ENCODE measurements around the gene TAS1R2. TPM values are rescaled to one million over a fixed set of nuclear protein-coding genes. Genes with fewer than 3 reads are reported as not detected.

TAS1R2 gene
- total RNA-seq, 1 donor from 2014 or later, result not detected

DNA sequence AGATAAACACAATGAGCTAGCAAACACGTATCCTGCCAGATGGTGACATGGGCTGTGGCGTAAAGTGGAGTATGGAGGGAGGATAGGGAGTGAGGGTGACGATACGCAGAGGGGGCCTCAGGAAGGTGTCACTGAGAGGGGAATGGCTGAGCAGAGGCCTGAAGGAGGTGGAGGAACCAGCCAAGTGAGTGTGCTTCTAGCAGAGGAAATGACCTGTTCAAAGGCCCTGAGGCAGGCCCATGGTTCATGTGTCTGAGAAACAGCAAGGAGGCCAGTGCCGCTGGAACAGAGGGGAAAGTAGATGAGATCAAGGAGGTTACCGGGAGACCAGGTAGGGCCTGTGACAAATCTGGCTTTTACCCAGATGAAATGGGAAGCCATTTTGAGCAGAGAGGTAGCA, 36.0 kb downstream of the TAS1R2 start:
- intact Hi-C loops (cut with micrococcal nuclease), result no loop called here

DNA sequence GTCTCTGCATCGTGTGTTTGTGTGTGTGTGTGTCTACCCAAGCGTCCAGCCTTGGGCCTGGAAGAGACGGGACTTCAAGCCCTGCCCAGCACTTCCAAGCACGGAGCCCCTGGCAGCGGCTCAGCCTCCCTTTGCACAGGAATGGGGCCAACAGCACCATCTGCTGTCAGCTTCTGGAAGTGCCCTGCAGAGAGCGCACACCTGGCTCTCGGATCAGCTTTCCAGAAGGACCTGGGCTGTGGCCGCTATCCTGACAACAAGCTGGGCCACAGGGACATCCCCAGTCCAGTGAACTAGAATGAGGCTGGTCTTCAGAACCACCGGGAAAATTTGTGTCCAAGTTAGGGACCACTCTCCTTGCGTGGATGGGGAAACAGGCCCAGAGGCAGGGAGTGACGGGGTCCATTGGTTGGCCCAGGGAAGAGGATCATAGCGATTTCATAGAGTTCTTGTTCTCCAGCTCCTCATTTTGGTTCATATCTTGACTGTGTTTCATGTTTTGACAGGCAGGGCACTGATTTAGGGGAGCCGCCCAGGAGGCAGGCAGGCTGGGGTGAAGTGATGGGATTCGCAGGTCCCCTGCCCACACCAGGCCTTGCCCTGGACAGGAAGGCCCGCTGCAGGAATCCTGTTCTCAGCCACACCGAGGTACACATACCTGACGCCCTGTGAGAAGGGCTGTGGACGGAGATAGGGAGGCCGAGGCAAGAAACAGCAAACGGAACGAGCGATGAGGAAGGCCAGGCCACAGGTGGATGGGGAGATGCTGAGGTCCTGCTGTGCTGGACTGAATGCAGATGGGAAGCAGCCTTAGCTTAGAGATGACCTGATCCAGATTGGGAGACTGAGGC, 38.4 kb downstream of the TAS1R2 start:
- intact Hi-C loops (cut with micrococcal nuclease), result loop anchor here (1.0 kb wide), 1 partner anchor 224 kb away; no protein-coding TSS in a partner anchor

DNA sequence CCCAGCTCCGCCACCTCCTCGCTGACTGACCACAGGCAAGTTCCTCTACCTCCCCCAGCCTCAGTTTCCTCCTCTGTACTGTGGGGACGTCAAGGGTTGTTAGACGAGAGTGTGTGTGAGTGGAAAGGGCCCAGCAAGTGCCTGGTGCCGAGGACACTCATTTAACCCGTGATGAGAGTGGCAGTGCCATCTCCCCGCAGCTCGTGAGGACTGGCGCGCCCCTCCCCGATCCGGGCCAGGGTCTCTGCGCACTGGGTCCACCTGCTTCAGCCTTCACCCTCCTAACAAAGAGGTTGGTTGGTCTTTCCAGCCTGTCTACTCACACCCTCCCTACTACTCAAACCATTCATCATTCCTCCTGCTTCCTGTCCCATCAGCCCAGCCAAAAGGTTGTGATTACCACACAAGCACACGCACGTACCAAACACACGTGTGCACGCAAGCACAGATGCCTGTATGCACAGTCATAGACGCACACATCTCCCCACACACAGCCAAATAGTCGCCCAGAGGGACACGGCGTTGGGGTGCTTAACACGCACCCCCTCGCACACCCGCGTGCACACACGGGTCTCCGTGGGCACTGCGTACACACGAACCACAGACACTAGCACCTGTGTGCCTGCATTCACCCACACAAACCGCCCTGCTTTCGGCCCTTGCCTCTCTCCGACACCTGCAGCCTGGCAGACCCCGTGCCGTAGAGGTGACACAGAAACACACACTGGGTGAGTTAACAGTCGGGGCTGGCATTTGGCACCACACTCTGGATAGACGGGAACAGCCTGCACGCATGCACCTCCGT, 39.3 kb downstream of the TAS1R2 start:
- intact Hi-C loops (cut with micrococcal nuclease), result loop anchor here (1.0 kb wide), 1 partner anchor 223 kb away; no protein-coding TSS in a partner anchor

DNA sequence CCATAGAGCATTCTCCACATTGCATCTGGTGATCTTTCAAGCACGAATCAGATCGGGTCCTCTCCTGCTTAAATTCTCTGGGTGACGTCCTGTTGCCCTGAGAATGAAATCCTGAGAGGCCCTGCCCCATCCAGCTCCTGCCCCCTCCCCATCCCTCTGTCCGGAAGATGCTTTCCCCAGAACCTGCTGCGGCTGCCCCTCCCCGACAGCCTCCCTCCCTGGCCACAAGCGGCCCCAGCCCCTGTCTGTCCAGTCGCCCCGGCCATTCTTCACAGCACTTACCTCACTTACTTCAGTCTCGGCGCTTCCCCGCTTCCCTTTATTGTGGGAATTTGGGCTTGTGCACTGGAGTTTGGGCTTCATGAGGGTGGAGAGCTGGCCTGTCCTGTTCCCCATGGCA, 40.3 kb downstream of the TAS1R2 start:
- intact Hi-C loops (cut with micrococcal nuclease), result no loop called here

- intact Hi-C loops (cut with micrococcal nuclease), result no loop called here
Observed at GRCh38 chr1:18817795-18818435, 41.5 kb downstream of the TAS1R2 start.

DNA sequence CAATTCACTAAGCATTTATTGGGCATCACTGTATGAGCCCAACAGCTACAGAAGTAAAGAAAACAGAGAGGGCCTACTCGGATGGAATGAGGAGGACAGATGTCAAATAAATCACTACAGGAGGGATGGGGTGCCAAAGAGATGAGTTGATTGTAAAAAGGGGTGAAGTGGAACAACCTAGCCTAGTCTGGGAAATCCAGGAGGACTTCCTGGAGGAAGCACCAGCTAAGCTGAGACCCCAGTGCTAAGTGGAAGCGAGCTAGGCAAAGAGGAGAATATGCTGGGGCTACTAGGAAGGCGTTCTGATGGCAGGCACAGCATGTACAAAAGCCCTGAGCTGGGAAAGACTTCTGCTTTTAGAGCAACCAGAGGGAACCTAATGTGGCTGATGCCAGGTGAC, 42.1 kb downstream of the TAS1R2 start:
- intact Hi-C loops (cut with micrococcal nuclease), result no loop called here

- intact Hi-C loops (cut with micrococcal nuclease), result no loop called here
Observed at GRCh38 chr1:18816808-18817207, 42.7 kb downstream of the TAS1R2 start.

GRCh38 chr1:18814874-18815531, 44.5 kb downstream of the TAS1R2 start:
- intact Hi-C loops (cut with micrococcal nuclease), result no loop called here

GRCh38 chr1:18814425-18814824, 45.0 kb downstream of the TAS1R2 start:
- intact Hi-C loops (cut with micrococcal nuclease), result no loop called here

DNA sequence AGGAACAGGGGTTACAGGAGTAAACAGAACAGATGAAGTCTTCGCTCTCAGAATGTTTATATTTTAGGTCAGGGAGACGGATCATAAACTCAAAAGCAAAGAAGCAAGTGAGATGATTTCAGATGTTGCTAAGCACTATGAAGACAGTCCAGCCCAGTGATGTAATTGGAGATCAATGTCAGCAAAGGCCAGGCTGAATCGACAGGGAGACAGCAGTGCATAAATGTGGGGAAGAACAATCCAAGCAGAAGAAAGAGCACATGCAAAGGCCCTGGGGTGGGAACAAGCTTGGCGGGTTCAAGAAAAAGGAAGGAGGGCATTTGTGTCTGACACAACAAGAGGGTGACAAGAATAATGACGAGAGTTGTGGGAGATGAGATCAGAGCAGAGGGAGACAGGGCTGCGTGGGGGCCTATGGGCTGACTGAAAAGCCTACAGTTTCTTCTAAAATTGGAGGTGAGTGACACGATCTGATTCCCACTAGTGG, 47.0 kb downstream of the TAS1R2 start:
- intact Hi-C loops (cut with micrococcal nuclease), result no loop called here

GRCh38 chr1:18811733-18812452, 47.6 kb downstream of the TAS1R2 start:
- intact Hi-C loops (cut with micrococcal nuclease), result no loop called here

DNA sequence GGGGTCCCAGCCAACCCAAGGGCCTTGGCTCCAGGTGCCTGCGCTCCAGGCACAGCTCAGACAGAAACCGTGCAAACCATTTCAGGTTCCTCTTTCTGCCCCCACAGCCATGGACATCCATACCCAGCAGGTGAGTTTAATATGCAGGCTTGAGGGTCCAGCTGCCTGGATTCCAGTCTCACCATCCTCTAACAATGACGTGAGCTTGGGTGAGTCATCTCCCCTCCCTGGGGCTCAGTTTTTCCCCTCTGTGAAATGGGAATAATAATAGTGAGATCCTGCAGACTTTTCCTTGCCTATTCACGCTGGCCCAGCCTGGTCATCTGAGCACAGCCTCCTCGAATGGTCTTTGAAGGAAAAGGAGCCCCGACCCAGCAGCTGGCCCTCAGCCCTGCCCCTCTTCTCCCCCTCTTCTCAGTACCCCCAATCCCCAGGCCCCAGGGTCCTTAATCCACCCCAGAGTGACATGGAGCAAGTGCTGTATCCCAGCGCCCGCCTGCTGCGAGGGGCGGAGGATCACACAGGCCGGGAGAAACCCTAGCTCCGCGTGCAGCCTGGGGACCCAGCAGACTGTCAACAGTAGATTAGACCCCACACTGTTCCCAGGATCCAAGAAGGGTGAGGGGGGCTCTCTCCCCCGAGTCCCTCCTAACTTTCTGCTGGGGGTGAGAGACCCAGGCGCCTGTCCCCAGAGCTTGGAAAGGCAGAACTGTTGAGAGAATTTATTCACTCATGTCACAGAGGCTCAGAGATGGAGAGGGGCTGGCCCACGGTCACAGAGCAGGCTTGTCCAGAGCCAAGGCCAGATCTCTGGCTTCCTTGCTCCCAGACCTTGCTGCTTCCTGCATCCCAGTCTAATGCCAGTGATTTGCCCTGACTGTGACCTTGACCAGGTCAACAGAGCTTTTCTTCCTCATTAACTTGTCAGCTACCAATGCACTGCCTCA, 49.2 kb downstream of the TAS1R2 start:
- intact Hi-C loops (cut with micrococcal nuclease), result no loop called here

- intact Hi-C loops (cut with micrococcal nuclease), result no loop called here
Observed at GRCh38 chr1:18808550-18808949, 50.9 kb downstream of the TAS1R2 start.

DNA sequence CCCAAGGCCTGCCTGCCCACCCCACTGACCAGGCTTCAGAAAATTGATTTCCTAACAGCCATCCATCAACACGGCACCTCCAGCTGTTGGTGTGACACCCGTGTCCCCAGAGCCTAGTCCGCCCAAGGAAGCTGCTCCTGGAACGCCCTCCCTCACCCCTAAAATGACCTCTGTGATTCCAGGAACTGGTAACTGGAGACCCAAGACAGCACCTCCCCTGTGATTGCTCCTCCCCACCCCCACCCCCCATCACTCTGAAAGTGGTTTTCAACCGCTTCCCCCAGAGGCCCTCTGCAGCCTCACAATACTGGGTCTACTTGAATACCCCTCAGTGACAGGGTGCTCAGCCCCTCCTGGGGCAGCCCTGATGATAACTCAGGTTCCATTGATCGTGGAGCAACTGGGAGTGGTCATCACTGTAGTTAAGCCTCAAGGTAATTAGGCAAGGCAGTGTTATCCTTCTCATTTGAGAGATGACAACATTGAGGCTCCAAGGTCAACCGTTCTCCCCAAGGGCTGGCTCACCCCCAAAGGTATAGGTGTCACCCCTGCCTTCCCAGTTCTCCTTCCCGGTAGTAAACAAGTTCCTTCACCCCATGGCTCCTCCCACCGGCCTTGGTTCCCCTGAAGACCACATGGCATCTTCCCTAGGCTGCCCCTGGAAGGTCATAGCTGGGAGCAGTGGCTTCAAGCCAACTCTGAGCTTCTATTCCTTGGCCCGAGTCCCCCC, 52.0 kb downstream of the TAS1R2 start:
- intact Hi-C loops (cut with micrococcal nuclease), result no loop called here

GRCh38 chr1:18805925-18806849, 53.3 kb downstream of the TAS1R2 start:
- intact Hi-C loops (cut with micrococcal nuclease), result no loop called here

- intact Hi-C loops (cut with micrococcal nuclease), result no loop called here
Observed at GRCh38 chr1:18805150-18805879, 54.1 kb downstream of the TAS1R2 start.

DNA sequence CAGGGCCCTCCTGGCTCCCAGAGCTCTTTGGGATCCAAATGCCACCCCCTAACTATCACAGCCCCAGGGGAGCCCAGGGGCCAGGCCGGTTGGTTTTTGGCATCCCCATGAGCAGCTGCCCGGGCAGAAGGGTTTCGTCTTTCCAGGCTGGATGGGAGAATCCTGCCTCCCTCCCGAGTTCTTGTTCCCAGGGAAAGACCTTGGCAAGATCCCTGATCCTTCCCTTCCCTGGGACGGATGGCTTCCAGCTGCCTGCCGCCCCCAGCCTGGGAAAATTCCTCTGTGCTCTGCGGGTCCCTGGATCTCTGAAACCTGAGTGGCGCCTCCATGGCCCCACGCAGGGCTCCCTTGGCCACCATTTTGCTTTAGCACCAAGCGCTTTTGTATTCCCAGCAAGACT, 55.6 kb downstream of the TAS1R2 start:
- intact Hi-C loops (cut with micrococcal nuclease), result no loop called here

Measured in T-helper 1 cell treated with Interleukin-12 subunit alpha and Interleukin-12 subunit beta and Interleukin-4 antibody, amounts not matched to agents 30 ng/mL and 1 ng/mL, for 36 hours (primary cell).